Adrenal gland (tissue), 12 donors: ENCODE measurements around the gene TCEA2. TPM values are rescaled to one million over a fixed set of nuclear protein-coding genes. Genes with fewer than 3 reads are reported as not detected.

Source experiments
- DNase-seq, 7 donors: peaks; one replicate each; pipeline ENCODE4 v3.0.0-alpha.2; 2019 to 2020
- H3K27ac ChIP-seq, 5 donors: fragments of 200-600 bp; sonication (generic) in 4 of 5; 1 replicate in 3 of 5; 2 replicates in 2 of 5; pipeline versions ENCODE4 v1.5.1 to v1.8.0; 2016 to 2020; ENCODE audit warnings: mild to moderate bottlenecking in 1 of 5
- H3K27me3 ChIP-seq: fragments of 200-600 bp; 2 replicates; pipeline ENCODE4 v1.8.0; 2021
- H3K36me3 ChIP-seq, 2 donors: fragments of 200-600 bp; replicated peaks in 1 of 2; 1 replicate in 1 of 2; 2 replicates in 1 of 2; pipeline versions ENCODE4 v1.5.1 to v1.8.0; 2018 to 2022
- H3K4me1 ChIP-seq, 2 donors: fragments of 200-600 bp; replicated peaks in 1 of 2; 1 replicate in 1 of 2; 2 replicates in 1 of 2; pipeline versions ENCODE4 v1.5.1 to v1.8.0; 2018 to 2021
- H3K4me3 ChIP-seq, 4 donors: fragments of 200-600 bp; sonication (generic) in 3 of 4; one replicate each; pipeline ENCODE4 v1.5.1; 2016 to 2018
- H3K9me3 ChIP-seq, 3 donors: fragments of 200-600 bp; sonication (generic) in 1 of 3; replicated peaks in 1 of 3; 1 replicate in 2 of 3; 2 replicates in 1 of 3; pipeline versions ENCODE4 v1.5.1 to v1.8.0; 2016 to 2021
- CTCF ChIP-seq, 6 experiments: fragments of 450-650 bp in 4 of 6; fragments of 200-600 bp in 2 of 6; sonication (generic) in 1 of 6; IDR thresholded peaks; 1 replicate in 5 of 6; 2 replicates in 1 of 6; pipeline versions ENCODE4 v1.5.1 to v1.8.0; 2016 to 2021; ENCODE audit warnings: antibody characterized with exemption in 6 of 6, mild to moderate bottlenecking in 2 of 6, moderate library complexity in 1 of 6
- POLR2A ChIP-seq, 2 donors: fragments of 450-650 bp; IDR thresholded peaks; one replicate each; pipeline ENCODE4 v1.6.1; 2017; ENCODE audit warnings: antibody characterized with exemption in 2 of 2, mild to moderate bottlenecking in 2 of 2, moderate library complexity in 1 of 2
- WGBS, 4 donors: extraction: QIAGEN DNeasy Blood & Tissue Kit in 2 of 4; methylation state at CpG; one replicate each; pipeline versions ENCODE4 v1.1.5 to v1.1.7; 2013 to 2017; 5-methylcytosine and 5-hydroxymethylcytosine counted together
- intact Hi-C, 2 donors: fragments of 100-400 bp; cut with DNase I; formaldehyde crosslinking; loops; one replicate each; pipeline versions ENCODE4 v1.14.1 to v1.15.0; 2022 to 2023
- polyA plus RNA-seq, 3 donors: library from polyadenylated mRNA; stranded (reverse); fragments of 200-250 nt in 2 of 3; fragments of 350-450 nt in 1 of 3; fragmentation: Illumina TruSeq in 1 of 3; extraction: RNeasy Lipid Tissue Mini Kit (QIAGEN cat#74804) in 1 of 3; gene quantifications; one replicate each; pipeline ENCODE4 v1.2.3, GENCODE V29; 2013 to 2014
- total RNA-seq, 9 donors: library from RNA; depleted of rRNA in 4 of 9; stranded (reverse); fragments of >200 nt in 4 of 9; fragments of 120-200 nt in 1 of 9; fragmentation: NEBNext Ultra II Directional in 1 of 9; extraction: Animal tissue kit (Norgen Biotek cat#: 25700) in 1 of 9; gene quantifications; one replicate each; pipeline versions ENCODE4 v1.1.0 to v1.2.4, GENCODE V29; 2013 to 2023
- donor health status: healthy with polysubstance abuse.
- donor health status: Bipolar disorder and iron deficiency.
- donor health status: DM: yes; HTN: yes; CAD: no.
- donor health status: DM: no; HTN: no; CAD: no.
- donor health status: DM: no; HTN: no; CAD: no.
- donor health status: DM: yes; HTN: yes; CAD: no.

The TCEA2 gene
- total and polyA plus RNA-seq, 12 donors, result 12.6 to 184 (median 53.7) TPM

DNA sequence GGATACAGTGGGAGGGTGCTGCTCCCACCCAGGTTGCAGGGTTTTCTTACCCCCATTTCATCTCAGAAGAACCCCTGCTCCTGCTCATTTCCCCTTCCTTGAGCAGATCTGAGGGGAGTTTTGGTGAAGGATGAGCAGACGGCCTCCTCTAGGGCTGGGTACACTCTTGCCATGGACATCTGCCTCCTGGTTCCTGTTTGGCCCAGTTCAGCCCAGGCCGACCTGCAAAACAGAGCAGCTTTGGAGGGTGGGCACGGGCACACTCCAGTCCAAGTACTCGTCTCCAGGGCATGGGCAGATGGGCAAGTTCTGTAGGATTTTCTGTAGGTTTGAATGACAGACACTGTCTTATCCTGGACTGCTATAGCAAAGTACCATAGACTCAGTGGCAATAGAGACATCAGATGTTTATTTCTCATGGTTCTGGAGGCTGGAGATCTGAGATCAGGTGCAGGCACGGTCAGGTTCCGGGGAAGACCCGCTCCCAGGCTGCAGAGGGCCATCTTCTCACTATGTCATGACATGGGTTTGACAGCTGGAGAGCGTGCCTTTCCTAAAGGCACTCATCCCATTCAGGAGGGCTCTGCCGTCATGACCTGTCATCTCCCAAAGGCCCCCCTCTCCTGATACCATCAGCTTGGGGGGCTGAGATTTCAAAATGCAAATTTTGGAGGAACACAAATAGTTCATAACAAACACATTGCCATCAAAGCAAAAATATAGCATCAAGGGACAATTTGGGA lies 38.1 kb downstream of the TCEA2 start:
- no peak for DNase-seq
- Histone ChIP-seq H3K9me3 (no peaks in the 10 kb centered on the region), H3K27me3 (peaks cover 21% of the 10 kb centered on the region), H3K27ac (peak overlapping the region in 1 of 5 donors; percentile 64), H3K4me1 (peaks cover 0 to 3% of the 10 kb centered on the region in 2 donors), H3K4me3 (no peak overlapping the region), H3K36me3 (no peaks in the 10 kb centered on the region)
- WGBS, 4 donors, result 78 to 89% (median 84%) methylated on average over 6 to 9 of the region's 9 CpGs
- no peak for TF ChIP-seq CTCF (IDR thresholded peaks at IDR 0.05)
- no peak for TF ChIP-seq POLR2A (IDR thresholded peaks at IDR 0.05)
- intact Hi-C loops, result no loop called here

DNA sequence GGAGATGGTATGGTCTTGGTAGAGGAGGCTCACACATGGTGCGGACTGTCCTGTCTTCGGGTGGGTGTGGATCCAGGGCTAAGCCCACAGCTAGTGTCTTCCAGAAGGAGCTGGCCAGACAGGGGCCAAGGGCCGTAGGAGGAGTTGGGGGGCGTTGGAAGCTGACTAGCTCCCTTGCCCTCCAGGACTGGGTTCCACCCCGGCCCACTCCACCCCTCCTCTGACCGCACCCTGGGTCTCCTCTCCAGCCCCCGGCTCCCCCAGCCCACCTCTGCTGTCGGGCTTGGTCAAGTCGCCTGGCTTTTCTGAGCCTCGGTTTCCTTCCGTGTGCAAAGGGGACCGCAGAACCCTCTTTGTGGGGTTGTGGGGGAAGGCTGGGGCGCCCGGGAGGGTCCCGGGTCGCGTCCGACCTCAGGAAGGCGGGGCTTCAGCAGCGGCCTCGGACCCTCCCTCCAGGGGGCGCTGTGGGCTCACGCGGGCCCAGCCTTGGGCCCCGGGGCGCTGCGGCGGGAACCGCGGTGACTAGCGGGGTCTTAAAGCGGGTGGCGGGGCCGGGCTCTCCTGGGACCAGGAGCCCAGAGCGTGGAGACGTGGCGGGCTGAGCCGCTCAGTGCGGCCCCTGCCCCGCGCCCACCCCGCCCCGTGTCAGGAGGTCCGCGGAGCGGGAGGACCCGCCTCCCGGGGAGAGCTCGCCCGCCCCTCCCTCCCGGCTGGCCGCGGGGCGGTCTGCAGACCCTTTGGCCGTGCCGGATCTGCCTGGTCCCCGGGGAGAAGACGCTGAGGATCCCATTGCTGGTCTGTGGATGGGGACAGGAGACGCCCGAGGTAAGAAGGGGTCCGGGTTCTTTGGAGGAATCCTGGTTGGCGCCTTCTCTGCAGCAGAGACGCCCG lies 39.0 kb downstream of the TCEA2 start:
- Histone ChIP-seq H3K9me3 (no peaks in the 10 kb centered on the region), H3K4me3 (peak overlapping the region in 1 of 4 donors; percentile 50), H3K27me3 (peaks cover 21% of the 10 kb centered on the region), H3K36me3 (no peaks in the 10 kb centered on the region), H3K27ac (peak overlapping the region in 1 of 5 donors; percentile 64), H3K4me1 (peaks cover 0 to 3% of the 10 kb centered on the region in 2 donors)
- intact Hi-C loops, result no loop called here
- TF ChIP-seq POLR2A (IDR thresholded peaks at IDR 0.05) (no peak), CTCF (IDR thresholded peaks at IDR 0.05) (peak; percentile 24 to 62 (median 38))
- 6 to 22% (median 14%) methylated on average over 15 to 62 of the region's 64 CpGs for WGBS, 4 donors
- peak in 4 of 7 donors; percentile 13 to 47 (median 44) for DNase-seq

GRCh38 chr20:64102647-64103354 lies 39.8 kb downstream of the TCEA2 start:
- Histone ChIP-seq H3K27me3 (peaks cover 21% of the 10 kb centered on the region), H3K36me3 (no peaks in the 10 kb centered on the region), H3K9me3 (no peaks in the 10 kb centered on the region), H3K4me3 (peak overlapping the region in 1 of 4 donors; percentile 50), H3K27ac (peak overlapping the region in 1 of 5 donors; percentile 64), H3K4me1 (peaks cover 0 to 3% of the 10 kb centered on the region in 2 donors)
- intact Hi-C loops, result no loop called here
- peak in 3 of 7 donors; percentile 2 to 79 (median 11) for DNase-seq
- TF ChIP-seq POLR2A (IDR thresholded peaks at IDR 0.05) (no peak), CTCF (IDR thresholded peaks at IDR 0.05) (no peak)
- 27 to 52% (median 30%) methylated on average over 11 to 30 of the region's 30 CpGs for WGBS, 4 donors
